Right atrium auricular region (tissue), 2 donors: ENCODE data around the gene GALNT7. TPM values are rescaled to one million over a fixed set of nuclear protein-coding genes. Genes with fewer than 3 reads are reported as not detected.

Experiments used
- DNase-seq: peaks from one replicate; pipeline ENCODE4 v3.0.0-alpha.2; 2019; ENCODE audit warnings: low spot score
- H3K27ac ChIP-seq, 2 donors: fragments of 200-600 bp; sonication (generic); 1 replicate in 1 of 2; 2 replicates in 1 of 2; pipeline ENCODE4 v1.5.1; 2016 to 2019
- H3K27me3 ChIP-seq, 2 donors: fragments of 200-600 bp; sonication (generic); one replicate each; pipeline versions ENCODE4 v1.5.1 to v1.6.0; 2017 to 2019
- H3K36me3 ChIP-seq: fragments of 200-600 bp; sonication (generic); one replicate; pipeline ENCODE4 v1.5.1; 2016
- H3K4me1 ChIP-seq, 2 donors: fragments of 200-600 bp; sonication (generic); one replicate each; pipeline versions ENCODE4 v1.5.1 to v1.6.0; 2017 to 2019
- H3K4me3 ChIP-seq, 2 donors: fragments of 200-600 bp; sonication (generic); 1 replicate in 1 of 2; 2 replicates in 1 of 2; pipeline ENCODE4 v1.5.1; 2017 to 2019; ENCODE audit warnings: mild to moderate bottlenecking in 1 of 2, moderate library complexity in 1 of 2
- H3K9me3 ChIP-seq, 2 donors: fragments of 200-600 bp; sonication (generic); one replicate each; pipeline ENCODE4 v1.5.1; 2019
- total RNA-seq, 2 donors: library from RNA; depleted of rRNA; stranded (reverse); fragments of >200 nt; gene quantifications; one replicate each; pipeline ENCODE4 v1.1.0, GENCODE V29; 2016
- TF ChIP-seq, protein P1 (sequence below), 2 donors: fragments of 200-600 bp; sonication (generic); IDR thresholded peaks; one replicate each; pipeline ENCODE4 v1.5.1; 2019; ENCODE audit warnings: antibody characterized with exemption in 2 of 2

The GALNT7 gene
- total RNA-seq, 2 donors from 2014 or later: 5.4 to 6.5 TPM

DNA sequence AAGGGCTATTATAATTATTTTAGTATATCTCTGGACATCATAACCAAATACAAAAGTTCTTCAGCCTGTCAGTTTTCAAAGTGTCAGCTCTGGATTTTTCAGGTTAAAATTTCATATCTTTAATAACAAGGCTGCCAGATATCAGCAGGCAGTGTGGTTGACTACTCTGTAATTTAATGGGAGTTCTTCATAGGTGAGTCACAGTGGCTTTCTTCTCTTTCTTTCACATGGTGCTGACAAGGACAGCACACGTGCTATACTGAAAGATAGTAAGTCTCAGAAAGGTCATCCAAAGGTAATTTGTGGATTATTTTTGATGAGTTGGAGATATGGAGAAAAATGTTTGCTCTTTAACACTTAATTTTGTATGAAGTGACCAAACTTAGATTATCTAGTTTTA is 43.2 kb downstream of the GALNT7 start:
- peaks cover 0 to 10% of the 10 kb centered on the region in 2 donors for H3K4me1 ChIP-seq
- no peaks in the 10 kb centered on the region for H3K9me3 ChIP-seq
- no peak overlapping the region for H3K4me3 ChIP-seq
- no peaks in the 10 kb centered on the region for H3K27me3 ChIP-seq
- no peak overlapping the region for H3K27ac ChIP-seq
- TF ChIP-seq, protein P1, sequence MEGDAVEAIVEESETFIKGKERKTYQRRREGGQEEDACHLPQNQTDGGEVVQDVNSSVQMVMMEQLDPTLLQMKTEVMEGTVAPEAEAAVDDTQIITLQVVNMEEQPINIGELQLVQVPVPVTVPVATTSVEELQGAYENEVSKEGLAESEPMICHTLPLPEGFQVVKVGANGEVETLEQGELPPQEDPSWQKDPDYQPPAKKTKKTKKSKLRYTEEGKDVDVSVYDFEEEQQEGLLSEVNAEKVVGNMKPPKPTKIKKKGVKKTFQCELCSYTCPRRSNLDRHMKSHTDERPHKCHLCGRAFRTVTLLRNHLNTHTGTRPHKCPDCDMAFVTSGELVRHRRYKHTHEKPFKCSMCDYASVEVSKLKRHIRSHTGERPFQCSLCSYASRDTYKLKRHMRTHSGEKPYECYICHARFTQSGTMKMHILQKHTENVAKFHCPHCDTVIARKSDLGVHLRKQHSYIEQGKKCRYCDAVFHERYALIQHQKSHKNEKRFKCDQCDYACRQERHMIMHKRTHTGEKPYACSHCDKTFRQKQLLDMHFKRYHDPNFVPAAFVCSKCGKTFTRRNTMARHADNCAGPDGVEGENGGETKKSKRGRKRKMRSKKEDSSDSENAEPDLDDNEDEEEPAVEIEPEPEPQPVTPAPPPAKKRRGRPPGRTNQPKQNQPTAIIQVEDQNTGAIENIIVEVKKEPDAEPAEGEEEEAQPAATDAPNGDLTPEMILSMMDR (IDR thresholded peaks at IDR 0.05): no peak
- no peaks in the 10 kb centered on the region for H3K36me3 ChIP-seq
- DNase-seq: no peak

GRCh38 chr4:173212379-173212778 is 43.8 kb downstream of the GALNT7 start:
- no peaks in the 10 kb centered on the region for H3K27me3 ChIP-seq
- no peak for DNase-seq
- no peak overlapping the region for H3K4me3 ChIP-seq
- TF ChIP-seq, protein P1 (IDR thresholded peaks at IDR 0.05): no peak
- H3K9me3 ChIP-seq: no peaks in the 10 kb centered on the region
- peaks cover 0 to 10% of the 10 kb centered on the region in 2 donors for H3K4me1 ChIP-seq
- H3K36me3 ChIP-seq: no peaks in the 10 kb centered on the region
- no peak overlapping the region for H3K27ac ChIP-seq

GRCh38 chr4:173213296-173213695 is 44.7 kb downstream of the GALNT7 start:
- TF ChIP-seq, protein P1 (IDR thresholded peaks at IDR 0.05): no peak

GRCh38 chr4:173214231-173214630 is 45.6 kb downstream of the GALNT7 start:
- Histone ChIP-seq H3K9me3 (no peaks in the 10 kb centered on the region), H3K4me1 (peaks cover 0 to 14% of the 10 kb centered on the region in 2 donors), H3K27me3 (no peaks in the 10 kb centered on the region), H3K36me3 (no peaks in the 10 kb centered on the region), H3K4me3 (no peak overlapping the region), H3K27ac (no peak overlapping the region)
- no peak for DNase-seq
- TF ChIP-seq, protein P1 (IDR thresholded peaks at IDR 0.05): no peak

More at GRCh38 chr4:173213296-173213695, 44.7 kb downstream of the GALNT7 start:
- no peaks in the 10 kb centered on the region for H3K36me3 ChIP-seq
- no peak overlapping the region for H3K4me3 ChIP-seq
- no peaks in the 10 kb centered on the region for H3K27me3 ChIP-seq
- no peak for DNase-seq
- no peak overlapping the region for H3K27ac ChIP-seq
- H3K9me3 ChIP-seq: no peaks in the 10 kb centered on the region
- peaks cover 0 to 14% of the 10 kb centered on the region in 2 donors for H3K4me1 ChIP-seq

GRCh38 chr4:173214661-173215060 is 46.0 kb downstream of the GALNT7 start:
- H3K9me3 ChIP-seq: no peaks in the 10 kb centered on the region
- no peak for DNase-seq
- H3K27ac ChIP-seq: no peak overlapping the region
- peaks cover 0 to 14% of the 10 kb centered on the region in 2 donors for H3K4me1 ChIP-seq
- TF ChIP-seq, protein P1 (IDR thresholded peaks at IDR 0.05): no peak
- no peaks in the 10 kb centered on the region for H3K36me3 ChIP-seq
- H3K4me3 ChIP-seq: no peak overlapping the region
- no peaks in the 10 kb centered on the region for H3K27me3 ChIP-seq

DNA sequence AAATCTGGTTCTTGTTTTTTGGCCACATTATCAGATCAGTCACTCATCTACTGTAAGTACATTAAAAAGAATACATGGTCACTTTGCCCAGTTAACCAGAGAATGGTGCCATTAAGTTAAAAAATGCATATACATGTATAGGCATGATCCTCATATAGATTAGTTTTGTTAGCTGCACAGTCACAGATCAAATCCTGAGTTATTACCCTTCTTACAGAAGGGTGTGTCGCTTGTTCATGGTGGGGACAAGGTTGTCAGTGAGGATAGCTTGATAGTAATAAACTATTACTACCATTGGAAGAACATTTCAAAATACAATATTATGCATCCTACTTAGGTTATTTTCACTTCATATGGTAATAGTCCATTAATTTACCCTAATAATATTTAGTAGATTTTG is 48.5 kb downstream of the GALNT7 start:
- H3K4me3 ChIP-seq: no peak overlapping the region
- no peaks in the 10 kb centered on the region for H3K27me3 ChIP-seq
- H3K9me3 ChIP-seq: no peaks in the 10 kb centered on the region
- no peak overlapping the region for H3K27ac ChIP-seq
- H3K36me3 ChIP-seq: no peaks in the 10 kb centered on the region
- DNase-seq: no peak
- H3K4me1 ChIP-seq: peaks cover 0 to 14% of the 10 kb centered on the region in 2 donors
- TF ChIP-seq, protein P1 (IDR thresholded peaks at IDR 0.05): no peak
